NCI-H524 treated with DMSO at 0.1 percent for 48 hours (cell line): ENCODE measurements around the gene GULP1.
"Not testable (repeated sequence)": the region's sequence is repeated elsewhere in the genome, so short reads cannot be mapped to it uniquely, and the experiment has no call there.

Experiments used
- DNase-seq: peaks from one replicate; lab custom pipeline; 2025; lab: John Stamatoyannopoulos, UW

The GULP1 gene

GRCh38 chr2:188551671-188552070, 260.0 kb downstream of the GULP1 start:
- DNase-seq = no peak

GRCh38 chr2:188557081-188557480, 265.4 kb downstream of the GULP1 start:
- no peak for DNase-seq

GRCh38 chr2:188559455-188559854, 267.8 kb downstream of the GULP1 start:
- not testable (repeated sequence) for DNase-seq

- DNase-seq = no peak
Measured at GRCh38 chr2:188561473-188561979, 269.9 kb downstream of the GULP1 start.

- peak; percentile 50 for DNase-seq
Measured at GRCh38 chr2:188569431-188570165, 277.9 kb downstream of the GULP1 start.

- no peak for DNase-seq
Measured at GRCh38 chr2:188570370-188570769, 278.7 kb downstream of the GULP1 start.

- DNase-seq = no peak
Measured at GRCh38 chr2:188571543-188572303, 280.0 kb downstream of the GULP1 start.

GRCh38 chr2:188572592-188572991, 280.9 kb downstream of the GULP1 start:
- no peak for DNase-seq

GRCh38 chr2:188573453-188573852, 281.8 kb downstream of the GULP1 start:
- DNase-seq = peak; percentile 49

GRCh38 chr2:188576006-188576405, 284.3 kb downstream of the GULP1 start:
- no peak for DNase-seq

- DNase-seq = no peak
Measured at GRCh38 chr2:188576651-188577050, 285.0 kb downstream of the GULP1 start.

GRCh38 chr2:188577231-188577630, 285.6 kb downstream of the GULP1 start:
- DNase-seq = no peak

- DNase-seq = no peak
Measured at GRCh38 chr2:188580738-188581137, 289.1 kb downstream of the GULP1 start.

GRCh38 chr2:188582211-188582610, 290.5 kb downstream of the GULP1 start:
- DNase-seq = no peak

GRCh38 chr2:188588235-188588634, 296.6 kb downstream of the GULP1 start:
- DNase-seq = no peak

GRCh38 chr2:188596054-188596453, 304.4 kb downstream of the GULP1 start:
- DNase-seq = no peak

GRCh38 chr2:188598551-188598950, 306.9 kb downstream of the GULP1 start:
- DNase-seq = no peak

GRCh38 chr2:188599140-188599539, 307.5 kb downstream of the GULP1 start:
- no peak for DNase-seq

GRCh38 chr2:188600536-188601210, 309.0 kb downstream of the GULP1 start:
- no peak for DNase-seq

- DNase-seq = peak; percentile 21
Measured at GRCh38 chr2:188601391-188601790, 309.7 kb downstream of the GULP1 start.

- DNase-seq = no peak
Measured at GRCh38 chr2:188601927-188602326, 310.3 kb downstream of the GULP1 start.

- DNase-seq = no peak
Measured at GRCh38 chr2:188604579-188604978, 312.9 kb downstream of the GULP1 start.
